SK-N-SH treated with all-trans-retinoic acid at 6 μM for 48 hours (cell line): Measurements from ENCODE around the gene EPB41L2.

Experiments
- CSDC2 ChIP-seq: fragments of 250-450 bp; sonication (Bioruptor Pico); IDR thresholded peaks from 2 replicates; pipeline ENCODE4 v1.5.0; 2020; ENCODE audit warnings: mild to moderate bottlenecking, moderate library complexity
- ESRRG ChIP-seq: fragments of 250-450 bp; sonication (Bioruptor Pico); IDR thresholded peaks from 2 replicates; pipeline ENCODE4 v1.6.1; 2021; ENCODE audit warnings: mild to moderate bottlenecking
- GLIS3 ChIP-seq: fragments of 250-450 bp; sonication (Bioruptor Pico); IDR thresholded peaks from 2 replicates; pipeline ENCODE4 v1.5.0; 2020; ENCODE audit warnings: mild to moderate bottlenecking, moderate library complexity
- ISL1 ChIP-seq: fragments of 250-450 bp; sonication (Bioruptor Pico); IDR thresholded peaks from 2 replicates; pipeline ENCODE4 v2.1.2; 2022; ENCODE audit warnings: mild to moderate bottlenecking, moderate library complexity
- OSR1 ChIP-seq: fragments of 250-450 bp; sonication (Bioruptor Pico); IDR thresholded peaks from 2 replicates; pipeline ENCODE4 v1.8.0; 2022; ENCODE audit warnings: moderate library complexity, mild to moderate bottlenecking, inconsistent platforms
- PPARA ChIP-seq: fragments of 250-450 bp; sonication (Bioruptor Pico); IDR thresholded peaks from 2 replicates; pipeline ENCODE4 v1.5.0; 2020; ENCODE audit warnings: mild to moderate bottlenecking, borderline replicate concordance
- ZFP3 ChIP-seq: fragments of 250-450 bp; sonication (Bioruptor Pico); IDR thresholded peaks from 2 replicates; pipeline ENCODE4 v1.5.0; 2020; ENCODE audit warnings: mild to moderate bottlenecking, moderate library complexity
- ZFP30 ChIP-seq: fragments of 450-650 bp; formaldehyde crosslinking; IDR thresholded peaks from 2 replicates; pipeline ENCODE4 v1.5.0; 2022; ENCODE audit warnings: mild to moderate bottlenecking, moderate library complexity
- ZNF565 ChIP-seq: fragments of 450-650 bp; formaldehyde crosslinking; conservative IDR thresholded peaks from 2 replicates; pipeline ENCODE4 v1.5.0; 2020; ENCODE audit warnings: low read depth, mild to moderate bottlenecking, moderate library complexity
- ZNF70 ChIP-seq: fragments of 450-650 bp; formaldehyde crosslinking; IDR thresholded peaks from 2 replicates; pipeline ENCODE4 v1.5.0; 2020; ENCODE audit warnings: mild to moderate bottlenecking, moderate library complexity
- TF ChIP-seq, protein P1 (sequence below): fragments of 250-450 bp; sonication (Bioruptor Pico); IDR thresholded peaks from 2 replicates; pipeline ENCODE4 v1.8.0; 2021; ENCODE audit warnings: low read depth, mild to moderate bottlenecking, moderate library complexity, borderline replicate concordance
- TF ChIP-seq, protein P2 (sequence below): fragments of 250-450 bp; sonication (Bioruptor Pico); IDR thresholded peaks from 2 replicates; pipeline ENCODE4 v1.8.0; 2020; ENCODE audit warnings: mild to moderate bottlenecking, moderate library complexity, borderline replicate concordance

DNA sequence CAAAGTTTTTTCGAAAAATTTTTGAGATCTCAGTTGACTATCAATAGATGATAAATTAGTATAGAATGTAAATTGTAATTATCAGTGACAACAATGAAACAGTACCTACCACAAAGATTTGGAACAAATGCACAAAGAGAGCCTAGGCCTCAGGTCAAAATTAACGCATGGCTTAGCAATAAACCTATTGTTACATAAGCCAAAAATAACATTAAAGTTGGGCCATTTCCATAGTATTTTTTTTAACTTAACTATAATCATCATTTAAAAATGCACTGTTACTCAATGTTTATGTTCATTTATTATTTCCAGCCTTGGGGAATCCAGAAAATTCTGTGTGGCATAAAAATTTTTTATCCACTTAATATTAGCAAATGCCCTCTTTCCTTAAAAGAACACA, 117.0 kb downstream of the EPB41L2 start:
- TF ChIP-seq, protein P1, sequence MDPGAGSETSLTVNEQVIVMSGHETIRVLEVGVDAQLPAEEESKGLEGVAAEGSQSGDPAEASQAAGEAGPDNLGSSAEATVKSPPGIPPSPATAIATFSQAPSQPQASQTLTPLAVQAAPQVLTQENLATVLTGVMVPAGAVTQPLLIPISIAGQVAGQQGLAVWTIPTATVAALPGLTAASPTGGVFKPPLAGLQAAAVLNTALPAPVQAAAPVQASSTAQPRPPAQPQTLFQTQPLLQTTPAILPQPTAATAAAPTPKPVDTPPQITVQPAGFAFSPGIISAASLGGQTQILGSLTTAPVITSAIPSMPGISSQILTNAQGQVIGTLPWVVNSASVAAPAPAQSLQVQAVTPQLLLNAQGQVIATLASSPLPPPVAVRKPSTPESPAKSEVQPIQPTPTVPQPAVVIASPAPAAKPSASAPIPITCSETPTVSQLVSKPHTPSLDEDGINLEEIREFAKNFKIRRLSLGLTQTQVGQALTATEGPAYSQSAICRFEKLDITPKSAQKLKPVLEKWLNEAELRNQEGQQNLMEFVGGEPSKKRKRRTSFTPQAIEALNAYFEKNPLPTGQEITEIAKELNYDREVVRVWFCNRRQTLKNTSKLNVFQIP (CRISPR knock-in tag): no peak
- TF ChIP-seq ESRRG (no peak), ZFP30 (CRISPR knock-in tag) (no peak), GLIS3 (CRISPR knock-in tag) (no peak), CSDC2 (CRISPR knock-in tag) (no peak), OSR1 (CRISPR knock-in tag) (no peak), ZNF565 (CRISPR knock-in tag) (no peak), ZFP3 (CRISPR knock-in tag) (no peak), PPARA (CRISPR knock-in tag) (no peak), ISL1 (CRISPR knock-in tag) (no peak), ZNF70 (no peak)
- TF ChIP-seq, protein P2, sequence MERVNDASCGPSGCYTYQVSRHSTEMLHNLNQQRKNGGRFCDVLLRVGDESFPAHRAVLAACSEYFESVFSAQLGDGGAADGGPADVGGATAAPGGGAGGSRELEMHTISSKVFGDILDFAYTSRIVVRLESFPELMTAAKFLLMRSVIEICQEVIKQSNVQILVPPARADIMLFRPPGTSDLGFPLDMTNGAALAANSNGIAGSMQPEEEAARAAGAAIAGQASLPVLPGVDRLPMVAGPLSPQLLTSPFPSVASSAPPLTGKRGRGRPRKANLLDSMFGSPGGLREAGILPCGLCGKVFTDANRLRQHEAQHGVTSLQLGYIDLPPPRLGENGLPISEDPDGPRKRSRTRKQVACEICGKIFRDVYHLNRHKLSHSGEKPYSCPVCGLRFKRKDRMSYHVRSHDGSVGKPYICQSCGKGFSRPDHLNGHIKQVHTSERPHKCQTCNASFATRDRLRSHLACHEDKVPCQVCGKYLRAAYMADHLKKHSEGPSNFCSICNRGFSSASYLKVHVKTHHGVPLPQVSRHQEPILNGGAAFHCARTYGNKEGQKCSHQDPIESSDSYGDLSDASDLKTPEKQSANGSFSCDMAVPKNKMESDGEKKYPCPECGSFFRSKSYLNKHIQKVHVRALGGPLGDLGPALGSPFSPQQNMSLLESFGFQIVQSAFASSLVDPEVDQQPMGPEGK (CRISPR knock-in tag): no peak
